Upper lobe of left lung (tissue), 6 donors: ENCODE data around the gene TMPRSS9. TPM values are rescaled to one million over a fixed set of nuclear protein-coding genes. Genes with fewer than 3 reads are reported as not detected.
A peak's percentile ranks its signal among the peaks of the same experiment; 100 is the strongest.

Experiments
- ATAC-seq, 2 donors: fragments of 200-7000 bp; cut with Tn5 transposase; one replicate each; pipeline ENCODE4 v1.9.1; 2022; ENCODE audit warnings: mild to moderate bottlenecking in 2 of 2, moderate library complexity in 2 of 2; ENCODE audit not compliant: low FRiP score in 2 of 2
- DNase-seq, 2 donors: peaks; one replicate each; pipeline ENCODE4 v3.0.0-alpha.2; 2019 to 2020
- H3K27ac ChIP-seq, 4 donors: fragments of 200-600 bp; sonication (generic); one replicate each; pipeline ENCODE4 v1.5.1; 2016 to 2019
- H3K27me3 ChIP-seq, 4 donors: fragments of 200-600 bp; sonication (generic); one replicate each; pipeline ENCODE4 v1.5.1; 2017 to 2019
- H3K36me3 ChIP-seq, 4 donors: fragments of 200-600 bp; sonication (generic); one replicate each; pipeline ENCODE4 v1.5.1; 2016 to 2019
- H3K4me1 ChIP-seq, 4 donors: fragments of 200-600 bp; sonication (generic); one replicate each; pipeline ENCODE4 v1.5.1; 2018 to 2019
- H3K4me3 ChIP-seq, 4 donors: fragments of 200-600 bp; sonication (generic); one replicate each; pipeline ENCODE4 v1.5.1; 2017 to 2019; ENCODE audit warnings: mild to moderate bottlenecking in 2 of 4, moderate library complexity in 1 of 4
- H3K9me3 ChIP-seq, 4 donors: fragments of 200-600 bp; sonication (generic); one replicate each; pipeline ENCODE4 v1.5.1; 2018 to 2019
- EP300 ChIP-seq, 4 donors: sonication (generic); formaldehyde crosslinking; IDR thresholded peaks; one replicate each; pipeline ENCODE4 v1.5.1; 2017; ENCODE audit warnings: antibody characterized with exemption in 4 of 4, control low read depth in 2 of 4
- POLR2A ChIP-seq, 4 donors: fragments of 450-650 bp; IDR thresholded peaks; one replicate each; pipeline ENCODE4 v1.5.1; 2016 to 2017; ENCODE audit warnings: antibody characterized with exemption in 4 of 4, mild to moderate bottlenecking in 2 of 4
- POLR2AphosphoS5 ChIP-seq, 2 donors: sonication (generic); formaldehyde crosslinking; IDR thresholded peaks; one replicate each; pipeline ENCODE4 v1.5.1; 2017; ENCODE audit warnings: antibody characterized with exemption in 2 of 2
- WGBS, 2 donors: methylation state at CpG; one replicate each; pipeline ENCODE4 v1.1.5; 2017 to 2018; 5-methylcytosine and 5-hydroxymethylcytosine counted together
- total RNA-seq, 6 donors: library from RNA; depleted of rRNA in 4 of 6; stranded (reverse); fragments of >200 nt in 4 of 6; gene quantifications; one replicate each; pipeline versions ENCODE4 v1.1.0 to v1.2.1, GENCODE V29; 2016 to 2021
- TF ChIP-seq, protein P1 (sequence below), 6 experiments: fragments of 450-650 bp in 4 of 6; fragments of 200-600 bp in 2 of 6; sonication (generic) in 2 of 6; IDR thresholded peaks; one replicate each; pipeline ENCODE4 v1.5.1; 2016 to 2019; ENCODE audit warnings: antibody characterized with exemption in 6 of 6
- donor health status: DM: no; HTN: no; CAD: no; lungs with moderate emphysema.
- donor health status: DM: no; HTN: yes; CAD: no; lungs with severe emphysema.

TMPRSS9 gene
- total RNA-seq, 6 donors from 2014 or later = 0.14 to 0.55 (median 0.26) TPM; not detected in 2

DNA sequence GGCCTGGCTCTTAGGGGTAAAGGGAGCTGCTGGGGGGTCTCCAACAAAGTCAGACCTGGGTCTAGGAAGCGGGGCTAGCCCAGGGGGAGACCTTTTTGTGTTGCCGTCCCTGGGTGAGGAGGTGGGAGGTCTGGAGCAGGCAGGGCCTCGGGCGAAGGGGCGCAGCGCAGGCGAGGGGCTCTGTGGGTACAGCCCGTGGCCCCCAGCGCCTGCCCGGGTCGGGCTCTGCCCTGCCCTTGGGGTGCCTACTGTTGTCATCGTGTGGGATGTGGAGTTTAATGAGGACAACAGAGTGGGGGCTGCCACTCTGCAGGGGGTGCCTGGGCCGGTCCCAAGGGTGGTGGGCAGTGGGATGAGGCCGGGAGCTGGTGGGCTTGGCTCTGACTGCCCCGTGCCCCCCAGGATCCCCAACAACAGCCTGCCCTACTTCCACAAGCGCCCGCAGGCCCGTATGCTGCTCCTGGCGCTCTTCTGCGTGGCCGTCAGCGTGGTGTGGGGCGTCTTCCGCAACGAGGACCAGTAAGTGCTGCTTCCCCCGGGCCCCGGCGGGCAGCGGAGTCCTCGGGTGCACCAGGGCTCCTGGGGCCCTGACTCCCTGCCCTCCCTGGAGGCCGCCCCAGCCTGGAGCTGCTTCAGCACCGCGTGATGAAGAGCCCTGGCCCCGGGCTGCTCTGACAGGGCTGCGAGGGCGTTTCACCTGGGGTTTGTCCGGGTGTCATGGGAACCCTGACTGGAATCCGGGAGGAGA, 19.4 kb upstream of the TMPRSS9 start:
- no peak for ATAC-seq
- Histone ChIP-seq H3K27me3 (no peaks in the 10 kb centered on the region), H3K4me3 (no peak overlapping the region), H3K9me3 (no peaks in the 10 kb centered on the region), H3K36me3 (peaks cover 0 to 62% (median 35%) of the 10 kb centered on the region in 4 donors), H3K4me1 (peaks cover 0 to 3% (median 0%) of the 10 kb centered on the region in 4 donors), H3K27ac (no peak overlapping the region)
- WGBS, 2 donors = 94 to 100% methylated on average over 8 to 29 of the region's 38 CpGs
- peak in 1 of 2 donors; percentile 78 for DNase-seq
- TF ChIP-seq, protein P1, sequence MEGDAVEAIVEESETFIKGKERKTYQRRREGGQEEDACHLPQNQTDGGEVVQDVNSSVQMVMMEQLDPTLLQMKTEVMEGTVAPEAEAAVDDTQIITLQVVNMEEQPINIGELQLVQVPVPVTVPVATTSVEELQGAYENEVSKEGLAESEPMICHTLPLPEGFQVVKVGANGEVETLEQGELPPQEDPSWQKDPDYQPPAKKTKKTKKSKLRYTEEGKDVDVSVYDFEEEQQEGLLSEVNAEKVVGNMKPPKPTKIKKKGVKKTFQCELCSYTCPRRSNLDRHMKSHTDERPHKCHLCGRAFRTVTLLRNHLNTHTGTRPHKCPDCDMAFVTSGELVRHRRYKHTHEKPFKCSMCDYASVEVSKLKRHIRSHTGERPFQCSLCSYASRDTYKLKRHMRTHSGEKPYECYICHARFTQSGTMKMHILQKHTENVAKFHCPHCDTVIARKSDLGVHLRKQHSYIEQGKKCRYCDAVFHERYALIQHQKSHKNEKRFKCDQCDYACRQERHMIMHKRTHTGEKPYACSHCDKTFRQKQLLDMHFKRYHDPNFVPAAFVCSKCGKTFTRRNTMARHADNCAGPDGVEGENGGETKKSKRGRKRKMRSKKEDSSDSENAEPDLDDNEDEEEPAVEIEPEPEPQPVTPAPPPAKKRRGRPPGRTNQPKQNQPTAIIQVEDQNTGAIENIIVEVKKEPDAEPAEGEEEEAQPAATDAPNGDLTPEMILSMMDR (IDR thresholded peaks at IDR 0.05) = no peak
- TF ChIP-seq EP300 (IDR thresholded peaks at IDR 0.05) (no peak), POLR2AphosphoS5 (IDR thresholded peaks at IDR 0.05) (no peak), POLR2A (IDR thresholded peaks at IDR 0.05) (no peak)

DNA sequence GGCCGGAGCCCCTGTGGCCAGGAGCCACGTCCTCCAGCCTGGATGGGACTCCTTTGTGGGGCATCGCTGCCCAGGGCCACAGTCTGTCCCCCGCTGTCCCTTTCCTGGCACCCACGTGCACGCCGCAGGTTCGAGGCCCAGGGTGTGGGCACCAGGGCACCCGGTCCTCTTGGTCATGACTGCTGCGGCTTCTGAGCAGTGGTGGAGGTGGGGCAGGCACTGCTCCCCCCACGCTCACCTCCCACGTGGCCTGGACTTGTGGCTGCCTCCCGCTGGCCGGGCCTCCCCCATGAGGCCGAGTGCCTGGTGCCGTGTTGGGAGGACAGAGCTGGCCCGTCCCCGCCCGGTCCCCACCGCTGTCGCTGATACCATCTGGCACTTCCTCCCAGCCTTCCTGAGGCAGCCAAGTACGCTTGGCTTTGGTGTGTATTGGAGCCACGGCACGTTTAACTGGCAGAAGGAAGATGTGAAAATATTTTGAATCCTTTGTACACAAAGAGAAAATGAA, 18.8 kb upstream of the TMPRSS9 start:
- peaks cover 0 to 62% (median 35%) of the 10 kb centered on the region in 4 donors for H3K36me3 ChIP-seq
- no peak for DNase-seq

DNA sequence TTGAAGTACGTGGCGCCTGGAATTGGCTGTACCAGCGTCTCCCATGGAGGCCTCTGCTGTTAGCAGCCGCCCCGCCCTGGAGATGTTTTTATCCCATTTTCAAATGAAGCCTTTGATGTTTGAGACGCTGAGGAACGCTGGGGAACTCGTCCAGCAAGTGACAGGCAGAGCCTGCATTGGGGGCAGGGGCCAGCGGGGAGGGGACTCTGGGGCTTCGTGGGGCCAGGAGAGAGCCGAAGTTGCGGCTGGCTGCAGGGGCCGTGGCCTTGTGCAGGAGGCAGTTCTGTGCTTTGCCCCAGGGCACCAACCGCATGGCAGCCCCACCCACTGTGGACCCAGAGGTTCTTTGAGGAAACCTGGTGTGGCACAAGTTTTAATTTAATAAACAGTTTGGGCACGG, 18.1 kb upstream of the TMPRSS9 start:
- no peak for TF ChIP-seq POLR2AphosphoS5 (IDR thresholded peaks at IDR 0.05)
- ATAC-seq = no peak
- 80 to 82% methylated on average over 14 to 15 of the region's 15 CpGs for WGBS, 2 donors

More for the DNA sequence above, 18.8 kb upstream of the TMPRSS9 start:
- H3K27me3 ChIP-seq = no peaks in the 10 kb centered on the region
- peaks cover 0 to 3% (median 0%) of the 10 kb centered on the region in 4 donors for H3K4me1 ChIP-seq
- WGBS, 2 donors = 49 to 73% methylated on average over 5 to 23 of the region's 24 CpGs
- no peak for TF ChIP-seq POLR2AphosphoS5 (IDR thresholded peaks at IDR 0.05)
- TF ChIP-seq POLR2A (IDR thresholded peaks at IDR 0.05) = no peak
- TF ChIP-seq, protein P1 (IDR thresholded peaks at IDR 0.05) = no peak
- no peak for TF ChIP-seq EP300 (IDR thresholded peaks at IDR 0.05)
- H3K4me3 ChIP-seq = no peak overlapping the region
- no peaks in the 10 kb centered on the region for H3K9me3 ChIP-seq
- H3K27ac ChIP-seq = peak overlapping the region in 1 of 4 donors; percentile 17
- no peak for ATAC-seq

DNA sequence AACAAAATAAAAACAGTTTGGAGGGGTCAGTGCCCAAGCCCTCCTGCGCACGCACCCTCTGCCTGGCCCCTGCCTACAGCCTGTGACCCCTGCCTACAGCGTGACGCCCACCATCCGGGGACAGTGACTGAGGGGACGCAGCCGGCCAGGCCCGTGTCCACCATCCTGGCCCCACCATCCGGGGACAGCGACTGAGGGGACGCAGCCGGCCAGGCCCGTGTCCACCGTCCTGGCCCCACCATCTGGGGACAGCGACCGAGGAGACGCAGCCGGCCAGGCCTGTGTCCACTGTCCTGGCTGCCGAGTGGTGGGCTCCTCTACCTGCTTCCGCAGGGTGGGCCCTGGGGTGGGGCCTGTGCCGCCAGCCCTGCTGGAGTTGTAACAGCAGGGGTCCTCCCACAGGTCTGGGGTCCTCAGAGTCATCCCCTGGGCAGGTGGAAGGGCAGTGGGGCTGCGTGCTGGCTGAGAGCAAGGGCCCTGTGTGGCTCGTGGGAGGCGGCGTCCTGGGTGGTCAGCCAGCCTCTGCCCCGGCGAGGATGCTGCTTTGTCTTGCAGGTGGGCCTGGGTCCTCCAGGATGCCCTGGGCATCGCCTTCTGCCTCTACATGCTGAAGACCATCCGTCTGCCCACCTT, 17.3 kb upstream of the TMPRSS9 start:
- WGBS, 2 donors = 95 to 99% methylated on average over 18 to 25 of the region's 29 CpGs
- Histone ChIP-seq H3K4me3 (no peak overlapping the region), H3K36me3 (peaks cover 0 to 60% (median 35%) of the 10 kb centered on the region in 4 donors), H3K4me1 (peaks cover 0 to 3% (median 0%) of the 10 kb centered on the region in 4 donors), H3K9me3 (no peaks in the 10 kb centered on the region), H3K27me3 (no peaks in the 10 kb centered on the region), H3K27ac (no peak overlapping the region)
- no peak for ATAC-seq
- TF ChIP-seq, protein P1 (IDR thresholded peaks at IDR 0.05) = no peak
- no peak for TF ChIP-seq EP300 (IDR thresholded peaks at IDR 0.05)
- no peak for TF ChIP-seq POLR2AphosphoS5 (IDR thresholded peaks at IDR 0.05)
- no peak for TF ChIP-seq POLR2A (IDR thresholded peaks at IDR 0.05)
- peak in 1 of 2 donors; percentile 67 for DNase-seq

More for the DNA sequence above, 18.1 kb upstream of the TMPRSS9 start:
- peak in 1 of 2 donors; percentile 64 for DNase-seq
- H3K27ac ChIP-seq = no peak overlapping the region
- H3K4me3 ChIP-seq = no peak overlapping the region
- no peaks in the 10 kb centered on the region for H3K27me3 ChIP-seq
- H3K4me1 ChIP-seq = peaks cover 0 to 3% (median 0%) of the 10 kb centered on the region in 4 donors
- peaks cover 0 to 64% (median 37%) of the 10 kb centered on the region in 4 donors for H3K36me3 ChIP-seq
- no peaks in the 10 kb centered on the region for H3K9me3 ChIP-seq

DNA sequence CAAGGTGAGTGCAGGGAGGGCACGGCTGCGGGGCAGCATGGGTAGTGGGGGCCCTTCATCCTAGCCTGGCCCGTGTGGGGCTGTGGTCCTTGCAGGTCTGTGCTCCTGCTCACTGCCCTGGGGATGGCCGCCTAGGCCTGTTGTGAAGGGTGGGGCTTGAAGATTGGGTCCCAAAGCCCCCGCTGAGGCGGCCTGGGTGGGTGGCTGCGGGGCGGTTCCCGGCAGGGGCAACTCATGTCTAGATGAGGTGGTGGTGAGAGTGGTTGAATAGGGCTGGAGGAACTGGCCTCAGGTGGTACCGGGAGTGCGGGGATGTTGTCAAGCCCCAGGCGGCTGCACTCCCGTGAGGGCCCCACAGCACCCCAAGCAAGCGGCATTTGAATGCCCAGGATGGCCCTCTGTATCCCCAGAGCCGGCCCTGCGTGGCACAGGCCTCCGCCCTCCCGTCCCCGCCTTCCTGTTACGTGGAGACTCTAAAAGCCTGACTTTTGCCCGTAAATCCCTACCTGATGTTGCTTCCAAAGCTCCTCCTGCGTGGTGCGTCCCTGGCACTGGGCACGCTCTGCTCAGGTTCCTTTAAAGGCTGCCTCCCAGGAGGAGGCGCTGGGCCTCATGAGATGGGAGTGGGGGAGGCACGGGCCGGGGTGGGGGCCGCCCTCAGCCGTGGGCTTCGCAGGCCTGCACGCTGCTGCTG, 16.6 kb upstream of the TMPRSS9 start:
- 97 to 99% methylated on average over 22 to 25 of the region's 31 CpGs for WGBS, 2 donors
- H3K4me3 ChIP-seq = no peak overlapping the region
- H3K9me3 ChIP-seq = no peaks in the 10 kb centered on the region
- H3K36me3 ChIP-seq = peaks cover 0 to 61% (median 32%) of the 10 kb centered on the region in 4 donors
- no peak overlapping the region for H3K27ac ChIP-seq
- H3K27me3 ChIP-seq = no peaks in the 10 kb centered on the region
- TF ChIP-seq EP300 (IDR thresholded peaks at IDR 0.05) (no peak), POLR2AphosphoS5 (IDR thresholded peaks at IDR 0.05) (no peak), POLR2A (IDR thresholded peaks at IDR 0.05) (no peak)
- TF ChIP-seq, protein P1 (IDR thresholded peaks at IDR 0.05) = no peak
- H3K4me1 ChIP-seq = peaks cover 0 to 3% (median 0%) of the 10 kb centered on the region in 4 donors
- ATAC-seq = no peak
- DNase-seq = peak in 1 of 2 donors; percentile 74
